NCI-H510A treated with DMSO at 0.1 percent for 48 hours (cell line): ENCODE results near the gene DEPDC5.
"Not testable (repeated sequence)": the region's sequence is repeated elsewhere in the genome, so short reads cannot be mapped to it uniquely, and the experiment has no call there.

Source experiments
- DNase-seq: peaks from one replicate; lab custom pipeline; 2025; lab: John Stamatoyannopoulos, UW

Gene DEPDC5

GRCh38 chr22:31815383-31815814 is 61.6 kb downstream of the DEPDC5 start:
- DNase-seq: not testable (repeated sequence)

- DNase-seq: no peak
Observed at GRCh38 chr22:31816750-31817149, 62.9 kb downstream of the DEPDC5 start.

GRCh38 chr22:31818481-31819392 is 64.9 kb downstream of the DEPDC5 start:
- DNase-seq: no peak

GRCh38 chr22:31820655-31821054 is 66.8 kb downstream of the DEPDC5 start:
- DNase-seq: no peak

- peak; percentile 1 for DNase-seq
Observed at GRCh38 chr22:31821572-31821971, 67.8 kb downstream of the DEPDC5 start.

GRCh38 chr22:31822523-31822922 is 68.7 kb downstream of the DEPDC5 start:
- DNase-seq: no peak

- DNase-seq: no peak
Observed at GRCh38 chr22:31825513-31825912, 71.7 kb downstream of the DEPDC5 start.

GRCh38 chr22:31826443-31826842 is 72.6 kb downstream of the DEPDC5 start:
- no peak for DNase-seq

- DNase-seq: no peak
Observed at GRCh38 chr22:31828739-31829138, 74.9 kb downstream of the DEPDC5 start.

GRCh38 chr22:31829505-31829904 is 75.7 kb downstream of the DEPDC5 start:
- peak; percentile 7 for DNase-seq

GRCh38 chr22:31830721-31831070 is 76.9 kb downstream of the DEPDC5 start:
- DNase-seq: no peak

- DNase-seq: no peak
Observed at GRCh38 chr22:31833930-31834329, 80.1 kb downstream of the DEPDC5 start.

GRCh38 chr22:31836010-31836409 is 82.2 kb downstream of the DEPDC5 start:
- no peak for DNase-seq

GRCh38 chr22:31838917-31839316 is 85.1 kb downstream of the DEPDC5 start:
- no peak for DNase-seq

- DNase-seq: no peak
Observed at GRCh38 chr22:31839986-31840385, 86.2 kb downstream of the DEPDC5 start.

- no peak for DNase-seq
Observed at GRCh38 chr22:31840585-31840984, 86.8 kb downstream of the DEPDC5 start.

- no peak for DNase-seq
Observed at GRCh38 chr22:31841078-31841827, 87.4 kb downstream of the DEPDC5 start.

- DNase-seq: no peak
Observed at GRCh38 chr22:31843526-31843925, 89.7 kb downstream of the DEPDC5 start.

- no peak for DNase-seq
Observed at GRCh38 chr22:31844941-31845340, 91.1 kb downstream of the DEPDC5 start.

GRCh38 chr22:31846161-31847115 is 92.6 kb downstream of the DEPDC5 start:
- DNase-seq: no peak

- DNase-seq: no peak
Observed at GRCh38 chr22:31848411-31848810, 94.6 kb downstream of the DEPDC5 start.

- DNase-seq: no peak
Observed at GRCh38 chr22:31850135-31850534, 96.3 kb downstream of the DEPDC5 start.
